HG02759 (cell line): ENCODE results near the gene SEMA3D.

Source experiments
- ATAC-seq: cut with Tn5 transposase; IDR thresholded peaks from one replicate; pipeline ENCODE4 v1.9.1; 2021; ENCODE audit warnings: mild to moderate bottlenecking, moderate library complexity; ENCODE audit not compliant: unreplicated experiment

SEMA3D gene

DNA sequence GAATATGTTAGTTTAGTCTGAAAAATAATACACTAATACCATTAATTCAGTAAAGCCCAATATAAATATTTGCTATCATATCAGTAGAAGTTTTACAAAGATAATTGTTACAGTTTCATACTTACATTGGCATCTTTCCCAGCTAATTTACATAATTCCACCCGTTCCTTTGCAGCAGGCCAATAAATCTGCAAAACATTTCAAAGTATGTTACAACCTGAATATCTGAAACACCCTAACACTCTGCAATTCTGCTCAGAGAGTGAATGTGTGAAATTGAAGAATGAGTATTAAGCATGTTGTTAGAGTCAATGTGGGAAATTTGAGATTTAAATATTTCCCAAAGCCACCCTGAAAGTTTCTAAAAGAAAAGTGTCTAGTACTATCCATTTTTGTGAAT, 105.5 kb downstream of the SEMA3D start:
- ATAC-seq, result no peak

DNA sequence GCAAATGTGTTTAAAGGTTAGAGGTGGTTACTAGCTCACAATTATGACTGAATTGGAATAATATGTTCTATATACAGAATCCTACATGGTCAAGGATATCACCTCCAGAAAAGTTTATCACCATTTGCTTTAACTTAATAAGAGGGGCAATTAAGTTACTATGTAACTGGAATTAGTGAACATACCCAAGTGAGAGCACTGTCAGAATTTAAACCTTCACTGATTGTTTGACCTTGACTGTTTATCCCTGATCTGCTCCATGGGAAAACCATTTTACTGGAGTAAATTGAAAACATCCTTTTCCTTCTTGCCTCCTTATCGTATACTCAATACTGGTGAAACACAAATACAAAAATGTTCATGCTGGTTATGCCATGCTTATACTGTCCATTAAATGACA, 107.4 kb downstream of the SEMA3D start:
- no peak for ATAC-seq

- no peak for ATAC-seq
Observed at GRCh38 chr7:85078181-85078580, 108.7 kb downstream of the SEMA3D start.

DNA sequence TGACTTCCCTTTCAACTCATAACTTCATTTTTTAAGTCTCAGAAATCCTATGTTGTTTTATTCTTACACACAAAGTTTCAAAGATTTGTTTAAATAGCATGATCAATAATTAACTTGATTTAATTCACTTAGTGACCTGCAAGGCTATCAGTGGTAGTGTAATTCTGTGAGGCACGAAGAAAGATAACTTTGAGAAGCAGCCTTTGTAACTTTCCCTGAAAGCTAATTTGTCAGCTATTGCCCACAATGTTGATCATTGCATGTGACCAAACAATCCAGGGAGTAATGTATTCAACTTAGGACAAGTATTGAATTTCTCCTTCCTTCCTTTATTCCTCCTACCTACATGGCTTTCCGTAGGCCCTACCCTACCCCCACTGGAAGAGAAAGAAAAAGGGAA, 111.0 kb downstream of the SEMA3D start:
- no peak for ATAC-seq

DNA sequence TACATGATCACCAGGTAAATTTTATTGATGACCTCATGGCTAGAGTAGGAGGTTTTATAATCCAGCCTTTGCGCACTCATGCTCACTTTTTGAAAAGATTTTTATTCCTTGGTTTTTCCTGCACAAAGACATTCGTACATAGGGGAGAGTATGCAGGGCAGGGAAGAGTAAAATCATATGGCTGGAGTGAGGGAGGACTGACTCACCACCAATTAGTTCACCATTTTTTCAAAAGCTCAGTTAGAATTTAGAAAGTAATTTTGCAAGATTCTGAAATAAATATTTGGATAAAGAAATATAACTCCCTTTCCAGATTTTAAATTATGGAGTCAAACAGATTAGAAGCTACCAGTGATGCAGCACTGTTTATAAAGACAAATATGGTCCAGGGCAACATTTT, 111.9 kb downstream of the SEMA3D start:
- ATAC-seq, result no peak

DNA sequence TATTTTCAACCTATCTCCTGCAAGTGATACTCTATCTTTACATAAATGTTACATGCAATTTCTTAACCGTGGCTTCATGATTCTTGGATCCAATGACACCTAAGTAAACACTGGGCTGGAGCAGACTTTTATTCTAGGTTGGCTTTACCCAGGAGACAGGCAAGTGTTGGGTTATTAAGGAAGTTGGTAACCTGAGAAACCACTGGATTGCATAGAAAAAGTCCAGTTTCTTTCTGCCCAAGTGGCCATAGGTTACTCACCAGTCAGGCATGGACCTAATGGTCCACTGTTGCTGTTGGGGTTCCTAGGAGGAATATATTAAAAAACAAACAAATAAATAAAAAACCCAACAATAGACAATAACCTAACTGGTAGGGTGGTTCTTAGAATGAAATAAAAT, 112.8 kb downstream of the SEMA3D start:
- ATAC-seq, result no peak

DNA sequence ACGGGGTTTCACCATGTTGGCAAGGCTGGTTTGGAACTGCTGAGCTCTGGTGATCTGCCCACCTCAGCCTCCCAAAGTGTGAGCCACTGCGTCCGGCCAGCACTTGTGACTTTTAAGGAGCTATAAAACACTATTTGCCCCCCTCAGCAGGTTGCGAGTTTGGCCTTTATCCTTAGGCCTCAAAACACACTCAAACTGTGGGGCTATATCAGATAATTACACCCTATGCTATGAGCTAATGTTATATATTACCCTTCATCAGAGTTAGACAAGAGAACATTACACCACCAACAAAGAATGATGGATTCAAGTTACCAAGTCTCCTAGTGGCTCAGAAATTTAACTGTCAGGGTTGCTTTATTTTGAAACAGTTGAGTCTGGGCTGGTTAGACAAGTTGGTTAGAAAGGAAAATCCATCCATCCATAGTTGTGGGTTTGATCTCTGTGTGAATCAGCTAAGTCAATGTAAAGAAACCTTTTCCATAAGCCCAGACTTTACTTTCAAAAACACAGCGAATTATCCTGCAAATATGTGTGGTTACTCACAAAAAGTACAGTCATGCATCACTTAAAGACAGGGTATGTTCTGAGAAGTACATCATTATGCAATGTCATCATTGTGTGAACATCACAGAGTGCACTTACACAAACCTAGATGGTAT, 115.8 kb downstream of the SEMA3D start:
- ATAC-seq, result no peak

DNA sequence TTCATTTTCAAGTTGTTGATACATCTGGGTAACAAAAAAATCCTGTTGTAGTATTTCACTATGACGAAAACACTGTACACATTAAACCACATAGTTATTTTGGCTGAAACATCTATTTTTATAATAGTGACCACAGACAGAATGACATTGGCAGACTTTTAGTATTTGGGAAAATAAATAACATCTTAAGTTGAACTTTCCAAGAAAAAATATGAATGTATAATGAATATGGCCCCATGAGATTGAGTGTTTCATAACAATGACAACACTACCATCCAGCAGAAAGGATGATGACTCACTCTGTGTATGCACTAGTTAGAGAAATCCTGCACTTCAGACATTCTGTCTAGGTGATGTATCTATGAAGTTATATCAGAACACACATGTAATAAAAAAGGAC, 118.1 kb downstream of the SEMA3D start:
- no peak for ATAC-seq

- no peak for ATAC-seq
Observed at GRCh38 chr7:85067371-85067770, 119.5 kb downstream of the SEMA3D start.

DNA sequence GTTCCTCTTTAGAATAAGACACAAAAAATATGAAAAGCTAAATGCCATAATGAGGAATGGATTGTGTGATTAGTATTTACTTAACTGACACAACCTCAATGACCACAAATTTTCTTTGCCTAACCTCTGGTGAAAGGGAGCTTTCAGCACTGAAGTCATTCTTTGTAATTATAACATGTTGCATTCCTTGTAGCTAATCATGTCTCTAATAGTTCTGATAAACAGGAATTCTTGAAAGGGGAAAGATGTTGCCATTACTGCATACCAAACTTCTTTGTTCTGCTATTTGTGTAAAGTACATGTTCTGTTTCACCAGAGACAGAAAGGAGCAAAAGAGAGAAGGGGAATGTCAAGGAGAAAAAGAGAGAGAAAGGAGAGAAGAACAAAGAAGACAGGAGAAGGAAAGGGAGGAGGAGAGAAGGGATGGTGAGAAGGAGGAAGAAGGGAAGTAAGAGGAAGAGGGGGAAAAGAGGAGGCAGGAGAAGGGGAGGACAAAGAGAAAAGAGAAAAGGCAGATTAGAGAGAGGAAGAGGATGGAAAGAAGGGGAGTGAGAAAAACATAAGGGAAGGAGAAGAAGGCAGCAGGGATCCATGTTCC, 120.9 kb downstream of the SEMA3D start:
- ATAC-seq, result no peak

GRCh38 chr7:85065306-85065705, 121.5 kb downstream of the SEMA3D start:
- ATAC-seq, result no peak

DNA sequence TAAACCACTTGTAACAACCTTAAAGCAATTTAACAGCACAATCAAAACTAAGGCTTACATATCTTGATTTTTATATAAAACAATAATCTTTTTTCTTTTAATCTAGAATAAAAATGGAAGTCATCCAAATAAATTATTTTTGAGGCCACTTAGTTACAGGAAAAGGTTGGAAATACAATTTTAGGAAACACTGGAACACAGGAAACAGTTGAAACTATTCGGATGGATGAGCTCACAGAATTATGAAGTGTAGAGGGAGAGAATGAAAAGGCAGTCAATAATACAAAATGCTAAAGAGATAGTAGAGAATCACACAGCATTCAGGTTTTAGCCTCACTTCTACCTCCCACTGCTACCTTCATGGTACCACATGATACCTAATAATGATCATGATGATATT, 124.2 kb downstream of the SEMA3D start:
- ATAC-seq, result no peak

DNA sequence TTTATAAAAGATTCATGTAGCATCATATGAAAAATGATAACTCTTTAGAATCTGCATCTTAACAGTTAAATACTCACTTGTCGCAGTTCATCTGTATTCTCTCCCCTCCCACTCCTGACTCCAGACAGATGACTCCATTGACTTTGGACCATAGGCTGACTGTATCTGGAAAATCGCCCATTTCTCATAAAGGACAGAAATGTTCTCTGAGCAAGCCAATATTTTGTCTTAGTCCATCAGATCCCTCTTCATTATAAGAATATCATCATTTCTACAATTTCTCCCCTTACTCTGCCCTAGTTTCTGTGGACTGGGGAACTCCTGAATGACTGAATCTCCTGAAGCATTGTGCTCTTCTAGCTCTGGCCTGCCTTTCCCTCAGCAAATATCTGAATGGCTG, 125.4 kb downstream of the SEMA3D start:
- no peak for ATAC-seq

- ATAC-seq, result no peak
Observed at GRCh38 chr7:85060696-85061095, 126.2 kb downstream of the SEMA3D start.

DNA sequence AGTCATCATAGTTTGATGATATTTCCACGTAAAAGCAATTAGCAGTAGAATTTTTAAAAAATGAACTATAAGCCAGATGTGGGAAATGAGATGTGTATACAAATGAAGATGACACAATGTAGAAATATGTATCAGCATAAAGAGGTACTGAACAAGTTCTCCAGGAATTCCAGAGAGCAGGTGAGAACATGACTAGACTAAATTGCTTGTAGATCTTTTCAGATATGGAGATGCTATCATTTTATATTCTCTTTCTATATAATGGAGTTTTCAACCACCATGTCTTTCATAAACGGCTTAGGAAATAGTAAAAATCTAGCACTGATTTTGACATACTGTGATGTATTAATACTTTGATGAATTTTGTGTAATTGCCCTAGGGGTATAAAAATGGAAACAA, 130.9 kb downstream of the SEMA3D start:
- no peak for ATAC-seq

DNA sequence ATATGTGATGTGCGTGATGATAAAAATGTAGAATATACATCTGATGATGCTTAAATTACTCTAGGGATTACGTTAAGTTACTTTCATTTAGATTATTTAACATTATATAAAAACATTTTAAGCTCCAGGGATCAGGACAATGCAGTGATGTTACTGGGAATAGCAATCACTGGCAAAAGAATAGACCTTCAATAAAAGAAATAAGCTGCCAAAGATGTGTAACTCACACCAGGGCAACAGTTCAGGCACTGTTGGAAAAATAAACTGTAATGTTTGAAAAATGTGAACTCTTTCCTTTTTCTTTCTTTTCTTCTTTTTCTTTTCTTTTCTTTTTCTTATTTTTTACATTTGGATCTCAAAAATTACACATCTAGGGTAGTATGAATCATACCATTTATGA, 131.7 kb downstream of the SEMA3D start:
- no peak for ATAC-seq

DNA sequence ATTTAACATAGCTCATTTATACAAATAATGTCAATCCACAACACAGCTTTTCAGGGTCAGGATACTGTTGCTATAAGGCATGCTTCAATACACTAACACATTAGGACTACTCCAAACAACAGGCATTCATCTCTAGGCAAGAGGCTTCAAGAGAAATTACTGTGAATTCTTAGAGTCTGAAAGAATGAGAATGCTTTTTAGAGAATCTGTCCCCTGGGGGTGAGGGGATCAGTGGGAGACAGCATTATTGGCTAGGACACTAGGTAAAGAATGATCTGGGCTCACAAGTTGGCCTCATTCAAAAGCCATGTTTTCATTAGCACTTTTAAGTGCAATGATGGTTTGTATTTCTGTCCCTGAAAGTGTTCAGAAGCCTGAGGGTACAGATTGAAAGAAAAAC, 132.6 kb downstream of the SEMA3D start:
- ATAC-seq, result no peak

DNA sequence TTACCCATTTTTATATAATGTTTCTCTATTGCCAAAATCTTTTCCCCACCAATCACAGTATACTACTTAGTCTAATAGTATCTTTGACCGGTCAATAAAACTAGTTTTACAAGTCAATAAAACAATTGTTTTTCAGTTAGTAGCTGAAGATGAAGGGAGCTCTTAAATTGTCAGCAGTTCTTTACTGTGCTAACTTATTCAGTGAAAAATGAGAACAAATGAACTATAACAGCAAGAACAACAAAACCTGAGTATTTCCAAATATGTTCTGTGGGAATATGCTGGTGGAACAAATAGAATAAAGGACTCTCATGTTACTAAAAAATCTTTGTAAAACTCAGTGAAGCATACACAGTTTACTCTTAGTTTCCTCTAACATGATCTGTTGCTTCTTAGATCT, 134.0 kb downstream of the SEMA3D start:
- no peak for ATAC-seq

DNA sequence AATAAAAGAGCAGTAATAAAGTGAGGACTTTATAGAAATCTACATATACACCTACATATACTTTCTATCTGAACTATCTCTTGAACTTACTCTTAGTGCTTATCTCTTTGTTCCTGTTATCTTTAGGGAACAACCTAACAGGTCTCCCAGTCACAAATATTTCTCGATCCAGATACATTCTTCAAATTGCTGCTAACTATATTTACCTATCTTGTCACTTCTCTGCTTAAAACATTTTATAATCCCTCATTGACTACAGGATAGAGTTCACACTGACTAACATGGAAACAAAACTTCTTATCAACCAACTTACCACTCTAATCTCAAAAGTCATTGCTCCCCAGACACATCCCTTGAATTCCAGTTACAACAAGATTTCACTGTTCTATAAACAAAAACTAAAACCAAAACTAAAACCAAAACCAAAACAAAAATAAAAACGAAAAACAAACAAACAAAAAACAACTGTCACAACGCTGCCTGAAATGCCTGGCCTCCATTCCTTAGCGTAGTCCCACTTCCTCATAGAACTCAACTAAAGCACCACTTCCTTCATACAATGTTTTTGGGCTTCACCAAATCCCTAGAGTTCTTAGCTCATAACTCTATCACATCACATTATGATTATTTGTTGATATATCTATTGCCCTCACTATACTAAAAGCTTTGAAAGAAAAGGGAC, 134.7 kb downstream of the SEMA3D start:
- no peak for ATAC-seq

GRCh38 chr7:85046534-85046933, 140.3 kb downstream of the SEMA3D start:
- ATAC-seq, result no peak

DNA sequence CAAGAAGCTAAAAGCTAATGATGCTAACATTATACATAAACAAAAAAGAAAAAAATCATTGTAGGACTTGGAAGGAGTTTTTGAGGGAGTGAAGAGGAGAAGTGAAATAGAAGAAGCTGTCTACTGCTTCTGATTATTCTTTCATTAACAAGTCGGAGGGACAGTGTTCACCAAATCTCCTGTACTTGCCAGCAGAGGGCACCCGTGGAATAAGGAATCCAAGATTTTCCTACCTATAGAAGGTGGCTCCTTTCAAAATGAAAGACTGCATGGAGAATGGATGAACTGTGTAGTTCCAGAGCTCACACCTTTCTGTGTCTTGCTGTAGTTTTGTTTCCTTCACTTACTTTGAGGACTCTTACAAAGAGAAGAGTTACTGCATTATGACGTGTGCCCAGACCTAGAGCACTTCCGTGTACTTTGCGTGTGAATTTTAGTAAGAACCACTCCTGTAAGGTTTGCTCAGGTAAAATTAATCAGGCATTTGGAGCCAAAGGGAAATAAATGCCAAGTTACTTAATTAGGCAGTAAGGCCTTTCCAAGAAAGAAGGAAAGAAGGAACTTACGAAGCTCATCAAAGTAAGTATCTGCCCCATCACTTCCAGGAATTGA, 145.1 kb downstream of the SEMA3D start:
- ATAC-seq, result peak; percentile 73
